Ishikawa (cell line): ENCODE data around the gene MYO5B.

ENCODE experiments used
- CEBPB ChIP-seq: IDR thresholded peaks from 2 replicates; pipeline ENCODE4 v1.6.1; 2012
- CREB1 ChIP-seq: IDR thresholded peaks from 2 replicates; pipeline ENCODE4 v1.6.1; 2012; ENCODE audit warnings: low read depth
- EGR1 ChIP-seq: IDR thresholded peaks from 2 replicates; pipeline ENCODE4 v1.6.1; 2012
- EP300 ChIP-seq: IDR thresholded peaks from 2 replicates; pipeline ENCODE4 v1.6.1; 2012; ENCODE audit warnings: borderline replicate concordance
- FOXM1 ChIP-seq: IDR thresholded peaks from 2 replicates; pipeline ENCODE4 v1.6.1; 2012; ENCODE audit warnings: low read depth, borderline replicate concordance
- MAX ChIP-seq: IDR thresholded peaks from 2 replicates; pipeline ENCODE4 v1.6.1; 2012
- NFIC ChIP-seq: IDR thresholded peaks from 2 replicates; pipeline ENCODE4 v1.6.1; 2012
- RAD21 ChIP-seq: IDR thresholded peaks from 2 replicates; pipeline ENCODE4 v1.6.1; 2012; ENCODE audit warnings: low read depth
- REST ChIP-seq: IDR thresholded peaks from 2 replicates; pipeline ENCODE4 v1.6.1; 2012; ENCODE audit warnings: low read depth, mild to moderate bottlenecking
- TAF1 ChIP-seq: IDR thresholded peaks from 2 replicates; pipeline ENCODE4 v1.6.1; 2012; ENCODE audit warnings: low read depth, mild to moderate bottlenecking
- TCF12 ChIP-seq: IDR thresholded peaks from 2 replicates; pipeline ENCODE4 v1.6.1; 2012; ENCODE audit warnings: low read depth
- TEAD4 ChIP-seq: IDR thresholded peaks from 2 replicates; pipeline ENCODE4 v1.6.1; 2012
- USF1 ChIP-seq: IDR thresholded peaks from 2 replicates; pipeline ENCODE4 v1.6.1; 2012
- YY1 ChIP-seq: IDR thresholded peaks from 2 replicates; pipeline ENCODE4 v1.6.1; 2012; ENCODE audit warnings: low read depth
- ZBTB7A ChIP-seq: IDR thresholded peaks from 2 replicates; pipeline ENCODE4 v1.6.1; 2012; ENCODE audit warnings: low read depth

Gene MYO5B

DNA sequence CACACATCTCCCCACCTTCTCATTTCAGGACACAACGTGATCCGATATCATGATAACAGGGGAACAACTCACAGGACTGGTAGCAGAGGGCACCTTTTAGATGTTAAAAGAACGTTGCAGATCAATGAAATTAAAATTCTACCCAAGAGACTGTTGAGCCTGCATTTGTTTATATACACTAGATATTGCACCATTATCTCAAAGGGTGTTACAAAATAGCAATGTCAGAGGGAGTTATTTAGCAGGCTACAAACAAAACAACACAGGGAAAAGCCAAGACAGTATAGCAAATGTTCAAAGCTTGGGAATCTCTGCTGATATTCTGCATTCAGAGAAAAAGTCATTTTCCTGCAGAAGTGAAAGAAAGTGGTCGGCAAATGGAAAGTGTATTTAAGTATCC is 139.5 kb downstream of the MYO5B start:
- TF ChIP-seq YY1 (no peak), RAD21 (no peak), USF1 (no peak), CREB1 (no peak), TEAD4 (no peak), CEBPB (no peak), EGR1 (no peak), ZBTB7A (no peak), TAF1 (no peak)

DNA sequence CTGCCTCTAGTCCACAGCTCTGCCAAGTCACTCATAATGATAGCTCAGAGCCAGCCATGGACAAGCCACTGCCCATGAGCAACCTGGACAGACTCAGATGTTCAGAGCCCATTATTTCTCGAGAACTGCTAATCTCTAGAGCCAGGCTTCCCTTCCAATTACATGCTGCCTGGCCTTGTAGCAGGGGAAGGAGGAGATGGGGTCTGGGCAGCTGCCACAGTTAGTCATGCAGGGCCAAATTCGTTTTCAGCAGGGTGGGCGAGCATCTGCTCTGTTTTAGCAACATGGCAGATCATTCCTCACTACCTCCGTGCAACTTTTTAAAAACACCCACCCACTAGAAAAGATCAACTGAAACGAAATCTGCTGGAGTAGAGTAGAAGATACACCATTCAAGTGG is 141.8 kb downstream of the MYO5B start:
- no peak for TF ChIP-seq YY1
- no peak for TF ChIP-seq NFIC
- TF ChIP-seq TAF1 = no peak
- TF ChIP-seq USF1 = no peak

- TF ChIP-seq TCF12 = no peak
- TF ChIP-seq CREB1 = no peak
- TF ChIP-seq RAD21 = peak; percentile 69
- TF ChIP-seq REST = no peak
Observed at GRCh38 chr18:50051288-50051687, 143.7 kb downstream of the MYO5B start.

DNA sequence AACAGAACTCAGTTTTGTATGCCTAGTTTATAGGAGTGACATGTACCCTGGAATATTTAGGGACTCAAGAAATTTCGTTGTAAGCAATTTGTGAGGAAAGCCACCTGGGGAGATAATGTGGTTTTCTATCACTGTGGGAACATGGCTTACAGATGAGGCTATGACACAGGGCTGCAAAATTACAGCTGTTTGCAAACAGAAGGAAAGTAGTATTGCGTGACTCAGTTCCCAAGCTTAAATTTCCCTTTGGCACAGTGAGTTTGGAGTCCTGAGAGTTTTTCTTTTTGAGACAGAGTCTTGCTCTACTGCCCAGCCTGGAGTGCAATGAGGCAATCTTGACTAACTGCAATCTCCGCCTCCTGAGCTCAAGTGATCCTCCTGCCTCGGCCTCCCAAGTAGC is 149.8 kb downstream of the MYO5B start:
- TF ChIP-seq EGR1 = no peak
- no peak for TF ChIP-seq YY1
- TF ChIP-seq CREB1 = no peak
- TF ChIP-seq EP300 = no peak
- no peak for TF ChIP-seq RAD21

DNA sequence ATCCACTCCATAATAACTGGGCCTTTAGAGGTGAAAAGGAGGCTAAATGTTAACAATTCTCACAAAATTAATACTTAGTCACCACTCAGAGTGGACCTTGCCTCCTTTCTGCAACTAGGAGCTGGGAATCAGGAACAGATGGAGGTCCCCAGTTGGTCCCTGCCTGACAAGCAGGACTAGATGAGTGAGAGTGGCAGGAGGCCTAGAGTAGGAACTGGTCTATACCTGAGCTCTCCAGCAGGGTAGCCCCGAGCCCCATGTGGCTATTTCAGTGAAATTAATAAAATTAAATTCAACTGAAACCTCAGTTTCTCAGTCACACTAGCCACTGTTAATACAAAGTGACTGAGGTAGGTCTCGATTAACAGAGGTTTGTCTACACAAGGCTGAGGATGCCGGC is 150.5 kb downstream of the MYO5B start:
- TF ChIP-seq YY1 = no peak
- no peak for TF ChIP-seq EP300
- no peak for TF ChIP-seq RAD21
- no peak for TF ChIP-seq TAF1
- TF ChIP-seq TEAD4 = no peak
- TF ChIP-seq ZBTB7A = no peak
- no peak for TF ChIP-seq TCF12
- TF ChIP-seq EGR1 = no peak
- no peak for TF ChIP-seq CREB1
- TF ChIP-seq USF1 = no peak
- no peak for TF ChIP-seq CEBPB
- TF ChIP-seq FOXM1 = no peak
- no peak for TF ChIP-seq MAX
- TF ChIP-seq REST = no peak

DNA sequence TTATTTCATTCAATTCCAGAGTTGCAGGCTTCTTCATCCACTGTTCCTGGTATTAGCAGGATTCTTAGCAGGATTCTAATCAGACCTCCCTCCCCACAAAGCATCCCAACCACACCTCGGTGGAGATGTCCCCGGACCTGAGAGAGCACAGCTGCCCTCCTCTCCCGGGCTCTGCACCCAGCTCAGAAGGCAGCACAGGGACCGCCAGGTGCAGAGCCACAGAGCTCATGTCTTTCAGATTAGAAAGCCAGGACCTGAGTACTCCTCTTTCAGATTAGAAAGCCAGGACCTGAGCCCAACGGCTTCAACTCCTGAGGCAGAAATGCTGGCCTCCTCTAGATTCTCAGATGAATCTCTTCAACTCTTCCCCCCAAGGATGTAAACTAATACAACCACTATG is 152.3 kb downstream of the MYO5B start:
- TF ChIP-seq USF1 (no peak), FOXM1 (no peak), RAD21 (no peak), CREB1 (no peak), TCF12 (no peak), NFIC (no peak), EGR1 (no peak), ZBTB7A (no peak), CEBPB (no peak), REST (no peak)
